Spleen (tissue), 11 donors: ENCODE measurements around the gene TMX3. TPM values are rescaled to one million over a fixed set of nuclear protein-coding genes. Genes with fewer than 3 reads are reported as not detected.

Source experiments
- DNase-seq: peaks from one replicate; pipeline ENCODE4 v3.0.0-alpha.2; 2020
- H3K27ac ChIP-seq, 8 donors: fragments of 200-600 bp; sonication (generic) in 7 of 8; 1 replicate in 4 of 8; 2 replicates in 4 of 8; pipeline versions ENCODE4 v1.5.0 to v1.8.0; 2016 to 2021; ENCODE audit warnings: inconsistent platforms in 4 of 8, mild to moderate bottlenecking in 4 of 8, moderate library complexity in 1 of 8
- H3K27me3 ChIP-seq, 7 donors: fragments of 200-600 bp; sonication (generic) in 6 of 7; replicated peaks in 1 of 7; 1 replicate in 4 of 7; 2 replicates in 3 of 7; pipeline versions ENCODE4 v1.5.0 to v1.8.0; 2016 to 2021; ENCODE audit warnings: inconsistent platforms in 3 of 7, mild to moderate bottlenecking in 1 of 7
- H3K36me3 ChIP-seq, 6 donors: fragments of 200-600 bp; sonication (generic) in 5 of 6; 1 replicate in 4 of 6; 2 replicates in 2 of 6; pipeline versions ENCODE4 v1.5.0 to v1.8.0; 2016 to 2021; ENCODE audit warnings: inconsistent platforms in 2 of 6
- H3K4me1 ChIP-seq, 6 donors: fragments of 200-600 bp; sonication (generic) in 5 of 6; 1 replicate in 3 of 6; 2 replicates in 3 of 6; pipeline versions ENCODE4 v1.5.0 to v1.8.0; 2016 to 2021; ENCODE audit warnings: inconsistent platforms in 3 of 6
- H3K4me3 ChIP-seq, 8 donors: fragments of 200-600 bp; sonication (generic) in 7 of 8; 1 replicate in 4 of 8; 2 replicates in 4 of 8; pipeline versions ENCODE4 v1.5.0 to v1.8.0; 2016 to 2021; ENCODE audit warnings: inconsistent platforms in 4 of 8, mild to moderate bottlenecking in 4 of 8, moderate library complexity in 2 of 8
- H3K9me3 ChIP-seq, 8 donors: fragments of 200-600 bp; sonication (generic) in 7 of 8; 1 replicate in 4 of 8; 2 replicates in 4 of 8; pipeline versions ENCODE4 v1.5.0 to v1.8.0; 2016 to 2021; ENCODE audit warnings: inconsistent platforms in 4 of 8
- CTCF ChIP-seq, 11 experiments: fragments of 200-600 bp in 7 of 11; fragments of 450-650 bp in 4 of 11; sonication (generic) in 4 of 11; IDR thresholded peaks in 8 of 11; conservative IDR thresholded peaks in 3 of 11; 1 replicate in 7 of 11; 2 replicates in 4 of 11; pipeline versions ENCODE4 v1.4.0 to v1.8.0; 2016 to 2021; ENCODE audit warnings: antibody characterized with exemption in 11 of 11, inconsistent platforms in 4 of 11, mild to moderate bottlenecking in 1 of 11
- POLR2A ChIP-seq, 3 donors: fragments of 450-650 bp; IDR thresholded peaks; one replicate each; pipeline ENCODE4 v1.5.1; 2017; ENCODE audit warnings: antibody characterized with exemption in 3 of 3, mild to moderate bottlenecking in 1 of 3
- POLR2AphosphoS5 ChIP-seq, 3 donors: sonication (generic); formaldehyde crosslinking; IDR thresholded peaks; one replicate each; pipeline ENCODE4 v1.5.1; 2017; ENCODE audit warnings: antibody characterized with exemption in 3 of 3
- WGBS, 5 donors: extraction: QIAGEN DNeasy Blood & Tissue Kit in 3 of 5; methylation state at CpG; one replicate each; pipeline versions ENCODE4 v1.1.5 to v1.1.7; 2013 to 2018; 5-methylcytosine and 5-hydroxymethylcytosine counted together
- intact Hi-C: fragments of 100-400 bp; cut with DNase I; formaldehyde crosslinking; loops from one replicate; pipeline ENCODE4 v1.15.0; 2023; ENCODE audit warnings: low total_unique reads
- polyA plus RNA-seq, 3 donors: library from polyadenylated mRNA; stranded (reverse); fragments of 200-250 nt; gene quantifications; one replicate each; pipeline ENCODE4 v1.2.1, GENCODE V29; 2013
- total RNA-seq, 7 donors: library from RNA; depleted of rRNA in 3 of 7; stranded (reverse); fragments of >200 nt in 3 of 7; fragmentation: NEBNext Ultra II Directional in 4 of 7; extraction: Animal tissue kit (Norgen Biotek cat#: 25700) in 4 of 7; gene quantifications; one replicate each; pipeline versions ENCODE4 v1.1.0 to v1.2.1, GENCODE V29; 2016 to 2021
- donor health status: healthy with polysubstance abuse.
- donor health status: DM: no; HTN: no; CAD: no; lungs with moderate emphysema.
- donor health status: DM: no; HTN: no; CAD: no.
- donor health status: Bipolar disorder and iron deficiency.
- donor health status: healthy.
- donor health status: DM: no; HTN: no; CAD: no.
- donor health status: DM: yes; HTN: yes; CAD: no.

TMX3 gene
- total and polyA plus RNA-seq, 10 donors, result 22.7 to 75.5 (median 65.1) TPM

- DNase-seq, result no peak
- intact Hi-C loops, result no loop called here
- Histone ChIP-seq H3K9me3 (no peaks in the 10 kb centered on the region), H3K4me3 (no peak overlapping the region), H3K4me1 (no peaks in the 10 kb centered on the region), H3K36me3 (no peaks in the 10 kb centered on the region), H3K27ac (no peak overlapping the region), H3K27me3 (no peaks in the 10 kb centered on the region)
- TF ChIP-seq POLR2A (IDR thresholded peaks at IDR 0.05) (no peak), POLR2AphosphoS5 (IDR thresholded peaks at IDR 0.05) (no peak), CTCF (IDR thresholded peaks at IDR 0.05 in 8 of 11, conservative IDR thresholded peaks at IDR 0.05 in 3 of 11) (no peak)
Measured at GRCh38 chr18:68666381-68666780, 48.5 kb downstream of the TMX3 start.

- intact Hi-C loops, result no loop called here
- DNase-seq, result no peak
Measured at GRCh38 chr18:68665628-68666027, 49.3 kb downstream of the TMX3 start.

GRCh38 chr18:68662754-68663153 is 52.2 kb downstream of the TMX3 start:
- Histone ChIP-seq H3K4me1 (no peaks in the 10 kb centered on the region), H3K4me3 (no peak overlapping the region), H3K27ac (no peak overlapping the region), H3K9me3 (no peaks in the 10 kb centered on the region), H3K36me3 (no peaks in the 10 kb centered on the region), H3K27me3 (no peaks in the 10 kb centered on the region)
- no peak for DNase-seq
- WGBS, 5 donors, result 75 to 92% (median 81%) methylated on average over 4 of the region's 4 CpGs
- intact Hi-C loops, result no loop called here
- no peak for TF ChIP-seq POLR2AphosphoS5 (IDR thresholded peaks at IDR 0.05)
- TF ChIP-seq POLR2A (IDR thresholded peaks at IDR 0.05), result no peak
- no peak for TF ChIP-seq CTCF (IDR thresholded peaks at IDR 0.05 in 8 of 11, conservative IDR thresholded peaks at IDR 0.05 in 3 of 11)

More at GRCh38 chr18:68665628-68666027, 49.3 kb downstream of the TMX3 start:
- no peaks in the 10 kb centered on the region for H3K4me1 ChIP-seq
- H3K9me3 ChIP-seq, result no peaks in the 10 kb centered on the region
- TF ChIP-seq POLR2A (IDR thresholded peaks at IDR 0.05), result no peak
- TF ChIP-seq CTCF (IDR thresholded peaks at IDR 0.05 in 8 of 11, conservative IDR thresholded peaks at IDR 0.05 in 3 of 11), result no peak
- TF ChIP-seq POLR2AphosphoS5 (IDR thresholded peaks at IDR 0.05), result no peak
- WGBS, 5 donors, result 8 to 45% (median 41%) methylated on average over 1 of the region's 1 CpG
- H3K27ac ChIP-seq, result no peak overlapping the region
- no peaks in the 10 kb centered on the region for H3K36me3 ChIP-seq
- no peak overlapping the region for H3K4me3 ChIP-seq
- no peaks in the 10 kb centered on the region for H3K27me3 ChIP-seq

GRCh38 chr18:68660354-68661183 is 54.3 kb downstream of the TMX3 start:
- intact Hi-C loops, result no loop called here
- no peaks in the 10 kb centered on the region for H3K36me3 ChIP-seq
- no peaks in the 10 kb centered on the region for H3K9me3 ChIP-seq
- no peaks in the 10 kb centered on the region for H3K4me1 ChIP-seq
- DNase-seq, result no peak
- TF ChIP-seq CTCF (IDR thresholded peaks at IDR 0.05 in 8 of 11, conservative IDR thresholded peaks at IDR 0.05 in 3 of 11), result peak in 8 of 11 experiments; percentile 14 to 53 (median 39)
- no peak for TF ChIP-seq POLR2AphosphoS5 (IDR thresholded peaks at IDR 0.05)
- TF ChIP-seq POLR2A (IDR thresholded peaks at IDR 0.05), result no peak
- no peaks in the 10 kb centered on the region for H3K27me3 ChIP-seq
- 50 to 70% (median 63%) methylated on average over 5 of the region's 5 CpGs for WGBS, 5 donors
- H3K4me3 ChIP-seq, result no peak overlapping the region
- H3K27ac ChIP-seq, result no peak overlapping the region
